Measurements from ENCODE around the gene TSPAN9.

Gene TSPAN9

DNA sequence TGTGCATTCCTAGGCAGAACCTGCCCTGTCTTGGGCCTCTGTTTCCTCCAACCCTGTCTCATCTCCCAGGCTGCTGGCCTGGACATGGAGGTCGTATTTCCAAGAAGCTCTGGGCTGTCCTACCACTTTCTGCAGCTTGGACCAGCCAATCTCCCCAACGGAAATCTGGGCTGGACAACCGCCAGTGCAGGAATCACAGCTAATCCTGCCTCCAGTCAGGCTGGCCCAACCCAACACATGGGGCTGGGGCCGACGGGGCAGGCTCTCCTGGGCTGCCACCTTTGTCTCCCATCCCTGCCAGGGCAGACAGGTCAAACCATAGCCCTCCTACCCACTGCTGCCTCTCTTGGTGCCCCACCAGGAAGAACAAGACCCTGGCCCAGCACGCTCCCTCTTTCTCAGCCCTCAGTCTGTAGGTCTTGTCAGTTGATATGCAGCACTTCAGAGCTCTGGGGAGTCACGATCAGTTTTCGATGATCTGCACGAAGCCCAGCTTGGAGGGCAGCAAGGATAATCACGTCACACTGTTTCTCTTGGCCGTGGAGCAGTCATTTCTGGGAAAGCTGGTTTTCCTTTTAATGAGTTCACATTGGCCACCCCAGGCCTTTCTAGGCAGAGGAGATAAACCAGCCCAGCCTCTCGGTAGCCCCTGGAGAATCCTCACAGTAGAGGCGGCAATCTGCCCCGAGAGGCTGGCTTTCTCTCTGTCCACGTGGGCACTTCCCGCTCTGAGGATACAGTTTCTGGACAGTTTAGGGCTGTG is 218.6 kb downstream of the TSPAN9 start:
- DNase-seq (ENCODE audit: low read depth in 2 of 2), result no peak

DNA sequence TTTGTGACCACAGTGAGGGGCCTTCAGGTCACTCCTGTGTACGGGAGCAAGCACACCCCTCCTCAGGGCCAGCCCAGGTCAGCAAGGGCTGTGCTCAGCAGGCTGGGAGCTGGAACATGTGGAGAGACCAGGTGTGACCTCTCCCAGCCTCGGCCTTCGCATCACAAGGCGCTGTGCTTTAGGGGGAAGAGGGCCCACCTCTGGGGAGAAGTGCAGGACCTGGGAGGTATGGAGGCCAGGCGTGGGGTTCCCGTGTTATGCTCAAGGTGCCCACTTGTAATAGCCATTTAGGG is 219.2 kb downstream of the TSPAN9 start:
- DNase-seq (ENCODE audit: low read depth in 2 of 2), result no peak

DNA sequence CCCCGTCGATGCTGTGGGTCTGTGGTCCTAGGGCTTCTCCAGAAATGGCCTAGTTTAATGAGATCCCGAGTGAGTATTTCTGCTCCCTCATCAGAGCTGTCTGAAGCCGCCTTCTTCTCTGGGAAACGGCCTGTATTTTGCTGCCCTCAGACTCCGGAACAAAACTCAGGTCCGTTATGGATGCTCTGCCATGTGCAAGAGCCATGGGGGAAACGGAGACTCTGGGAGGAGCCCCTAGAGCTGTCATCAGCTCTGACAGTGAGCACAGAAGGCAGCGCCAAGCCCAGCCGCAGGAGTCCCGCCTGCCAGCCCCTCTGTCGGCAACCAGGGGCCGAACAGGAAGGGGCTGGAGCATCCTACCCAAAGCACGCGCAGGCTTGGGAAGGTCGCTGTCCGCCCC is 221.4 kb downstream of the TSPAN9 start:
- no peak for DNase-seq (ENCODE audit: low read depth in 2 of 2)

DNA sequence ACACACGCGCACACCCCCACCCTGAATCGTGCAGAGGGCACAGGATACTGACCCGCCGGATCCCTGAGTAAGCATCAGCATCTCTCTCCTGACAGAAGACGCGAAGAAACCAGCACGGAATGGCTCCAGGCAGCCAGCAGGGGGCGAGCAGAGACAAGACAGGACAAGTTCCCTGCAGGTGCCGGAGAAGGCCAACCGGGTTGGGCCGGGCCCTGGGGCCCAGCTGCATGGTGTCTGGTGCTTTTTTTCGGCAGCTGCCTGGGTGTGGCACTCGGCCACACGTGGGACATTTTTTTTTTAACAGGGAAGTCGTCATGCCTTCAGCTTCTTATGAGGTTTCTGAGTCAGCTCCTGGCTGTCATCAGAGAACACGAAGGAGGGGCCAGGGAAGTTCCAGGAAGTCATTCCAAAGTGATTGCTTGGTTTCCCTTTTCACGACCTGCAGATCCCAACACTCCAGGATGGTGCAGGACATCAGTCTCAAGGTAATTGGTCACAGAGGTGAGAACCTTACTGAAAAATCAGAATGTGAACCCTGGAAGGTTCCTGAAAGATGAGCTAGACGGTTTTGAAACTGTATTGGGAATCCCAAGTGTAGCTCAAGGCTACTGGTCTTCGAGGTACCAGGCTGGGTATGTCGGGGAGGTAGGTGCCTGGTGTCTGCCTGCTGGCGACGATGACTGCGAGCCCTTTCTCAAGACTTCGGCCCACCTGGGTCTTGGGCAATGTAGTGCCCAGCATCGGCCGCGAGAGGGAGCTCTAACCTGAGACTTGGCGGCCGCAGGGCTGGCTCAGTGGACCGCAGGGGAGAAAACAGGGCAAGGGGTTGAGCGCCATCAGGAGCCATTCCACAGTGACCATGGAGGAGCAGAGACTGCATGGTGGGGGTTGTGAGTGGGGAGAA is 223.0 kb downstream of the TSPAN9 start:
- peak; percentile 68 to 74 for DNase-seq (ENCODE audit: low read depth in 2 of 2)

DNA sequence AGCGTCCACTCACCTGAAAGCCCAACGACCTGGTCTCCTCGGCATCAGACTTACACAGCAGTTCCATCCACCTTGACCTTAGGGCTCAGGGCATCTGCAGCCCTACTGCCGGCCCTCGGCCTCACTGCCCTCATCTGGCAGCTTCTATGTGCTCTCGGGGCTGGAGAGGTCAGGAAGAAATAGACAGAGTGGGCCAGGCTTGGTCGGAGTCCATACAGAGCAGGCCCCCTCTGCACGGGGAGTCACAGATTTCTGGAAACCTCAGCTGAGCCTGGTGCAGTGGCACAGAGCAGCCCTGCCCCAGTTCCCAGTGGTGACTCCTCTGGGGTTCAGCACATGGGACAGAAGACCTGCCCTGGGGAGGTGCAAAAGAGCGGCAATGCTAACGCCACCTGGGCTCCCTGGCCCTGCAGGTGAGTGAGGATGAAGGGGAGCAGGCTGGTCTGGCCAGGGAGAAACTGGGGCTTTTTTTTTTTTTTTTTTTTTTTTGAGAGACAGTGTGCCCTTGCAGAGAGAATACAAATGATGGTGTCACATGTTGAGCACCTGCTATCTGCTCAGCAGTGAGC is 223.7 kb downstream of the TSPAN9 start:
- no peak for DNase-seq (ENCODE audit: low read depth in 2 of 2)

DNA sequence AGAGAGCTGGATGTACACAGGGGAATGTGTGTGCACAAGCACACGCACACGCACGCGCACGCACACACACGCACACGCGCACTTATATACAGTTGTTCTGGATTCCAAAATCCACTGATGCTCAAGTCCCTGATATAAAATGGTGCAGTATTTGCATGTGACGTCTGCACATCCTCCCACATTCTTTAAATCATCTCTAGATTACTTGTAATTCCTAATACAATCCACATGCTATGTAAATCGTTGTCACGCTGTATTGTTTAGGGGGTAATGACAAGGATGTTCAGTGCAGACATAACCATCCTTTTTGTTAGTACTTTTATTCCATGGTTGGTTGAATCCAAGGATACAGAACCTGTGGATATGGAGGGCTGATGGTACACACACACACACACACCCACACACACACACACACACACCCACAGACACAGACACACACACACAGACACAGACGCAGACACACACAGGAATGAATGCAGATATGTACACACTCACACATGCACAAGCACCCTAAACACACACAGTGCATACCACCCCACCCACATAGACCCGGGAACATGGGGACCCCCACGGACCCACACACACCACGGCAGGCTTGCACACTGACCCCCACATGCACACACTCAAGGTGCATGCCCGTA is 225.3 kb downstream of the TSPAN9 start:
- no peak for DNase-seq (ENCODE audit: low read depth in 2 of 2)

DNA sequence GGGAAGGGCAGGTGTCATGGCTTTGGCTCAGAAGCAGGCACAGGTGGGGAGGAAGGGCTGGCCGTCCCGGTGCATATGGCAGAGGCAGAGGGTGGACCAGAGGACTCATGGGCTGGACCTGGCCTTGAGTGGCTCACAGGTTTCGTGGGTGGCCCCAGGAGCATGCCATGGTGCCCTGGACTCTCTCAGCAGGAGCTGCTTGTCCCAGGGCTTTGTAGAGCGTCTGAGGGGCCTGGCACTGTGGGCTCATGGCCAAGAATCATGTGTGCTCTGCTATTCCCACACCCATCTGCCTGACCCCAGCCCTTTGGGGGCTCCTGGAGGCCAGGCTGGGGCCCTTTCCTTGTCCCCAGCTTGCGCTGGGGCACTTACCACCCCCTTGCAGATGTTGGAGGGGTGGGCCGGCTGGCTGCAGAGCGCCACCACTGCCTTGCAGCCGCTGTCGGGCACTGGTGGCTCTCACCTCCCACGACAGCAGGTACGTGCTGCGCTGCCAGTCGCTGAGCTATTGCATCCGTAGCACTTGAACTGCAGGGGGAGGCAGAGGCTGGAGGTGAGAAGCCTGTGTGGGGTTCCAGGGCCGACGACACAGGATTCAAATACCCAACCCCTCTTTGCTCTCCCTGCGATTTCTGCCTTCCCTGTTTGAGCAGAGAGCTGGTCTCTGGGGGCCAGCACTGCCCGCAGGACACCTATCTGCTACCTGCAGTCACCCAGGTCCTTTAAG is 226.4 kb downstream of the TSPAN9 start:
- no peak for DNase-seq (ENCODE audit: low read depth in 2 of 2)

DNA sequence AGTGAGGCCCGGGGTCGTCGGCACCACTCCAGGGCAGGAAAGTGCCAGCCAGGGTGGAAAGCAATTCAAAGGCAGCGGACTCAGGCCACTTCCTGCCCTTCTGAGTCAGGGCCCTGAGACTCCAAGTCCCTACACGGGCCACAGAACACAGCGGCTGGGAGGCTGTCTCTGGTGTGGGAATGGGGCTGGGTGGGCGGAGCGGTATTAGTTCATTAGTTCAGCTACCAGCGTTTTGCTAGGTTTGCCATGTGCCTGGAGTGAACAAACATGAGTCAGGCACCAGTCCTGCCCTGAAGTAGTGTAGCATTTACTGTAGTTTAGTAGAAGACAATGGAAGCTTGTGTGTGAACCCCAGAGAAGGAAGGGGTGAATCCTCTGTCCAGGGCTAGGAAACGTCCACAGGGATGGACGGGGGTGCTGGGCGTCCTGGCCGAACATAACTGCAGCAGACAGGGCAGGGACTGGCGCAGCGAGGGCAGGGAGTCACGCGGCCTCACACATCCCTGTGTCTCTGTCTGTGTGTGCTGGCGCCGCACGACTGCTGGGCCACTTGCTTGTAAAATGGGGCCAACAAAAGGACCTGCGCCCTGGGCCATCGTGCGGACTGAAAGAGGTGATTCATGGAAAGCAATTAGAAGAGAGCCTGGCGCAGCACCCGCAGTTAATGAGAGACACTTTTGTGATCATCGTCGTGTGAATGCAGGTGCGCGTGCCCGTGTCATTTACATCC is 227.4 kb downstream of the TSPAN9 start:
- DNase-seq (ENCODE audit: low read depth in 2 of 2), result no peak

DNA sequence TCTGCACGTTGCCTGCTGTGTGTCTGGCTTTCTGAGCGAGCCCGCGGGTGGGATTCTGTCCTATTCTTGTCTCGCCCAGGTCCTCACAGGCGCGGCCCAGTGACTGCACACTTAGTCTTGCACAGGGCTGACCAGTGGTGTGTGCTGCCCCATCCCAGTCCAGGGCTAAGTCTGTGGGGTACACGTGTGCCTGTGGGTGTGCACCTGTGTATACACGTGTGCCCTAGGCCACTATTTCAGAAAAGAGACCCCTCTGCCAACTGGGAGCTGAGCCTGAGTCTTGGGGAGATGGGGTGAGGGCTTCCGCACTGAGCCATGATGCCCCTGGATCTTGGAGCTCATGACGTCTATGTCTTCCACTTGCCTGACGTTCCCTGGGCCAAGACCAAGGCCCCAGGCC is 228.3 kb downstream of the TSPAN9 start:
- no peak for DNase-seq (ENCODE audit: low read depth in 2 of 2)

DNA sequence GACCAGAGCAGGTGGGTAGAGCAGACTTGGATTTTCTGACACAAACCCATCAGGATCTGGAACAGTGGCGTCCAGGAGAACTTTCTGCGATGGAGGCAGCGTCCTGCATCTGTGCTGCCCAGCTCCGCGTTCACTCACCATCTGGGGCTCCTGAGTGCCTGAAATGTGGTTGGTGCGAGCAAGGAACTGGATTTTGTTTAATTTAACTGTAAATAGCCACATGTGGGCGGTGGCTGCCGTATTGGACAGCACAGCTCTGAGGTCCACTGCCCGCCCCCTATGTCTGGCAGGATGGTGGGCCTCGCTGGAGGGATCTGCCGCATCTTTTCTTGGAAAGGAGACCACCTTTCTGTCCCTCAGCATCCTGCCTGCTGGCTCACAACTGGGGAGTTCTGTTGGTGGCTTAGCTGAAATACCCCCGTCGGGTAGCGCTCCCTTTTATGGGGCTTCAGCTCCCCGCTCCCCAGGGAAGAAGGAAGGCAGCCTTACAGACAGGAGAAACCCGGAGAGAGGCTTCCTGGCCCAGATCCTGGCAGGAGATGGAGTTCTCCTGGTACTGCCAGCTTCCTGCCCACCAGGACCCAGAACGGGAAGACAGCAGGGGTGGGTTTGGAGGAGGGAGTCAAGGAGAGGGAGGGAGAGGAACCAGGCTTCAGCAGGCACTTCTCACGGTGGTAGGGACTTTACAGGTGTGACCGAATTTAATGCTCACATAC is 228.9 kb downstream of the TSPAN9 start:
- no peak for DNase-seq (ENCODE audit: low read depth in 2 of 2)

DNA sequence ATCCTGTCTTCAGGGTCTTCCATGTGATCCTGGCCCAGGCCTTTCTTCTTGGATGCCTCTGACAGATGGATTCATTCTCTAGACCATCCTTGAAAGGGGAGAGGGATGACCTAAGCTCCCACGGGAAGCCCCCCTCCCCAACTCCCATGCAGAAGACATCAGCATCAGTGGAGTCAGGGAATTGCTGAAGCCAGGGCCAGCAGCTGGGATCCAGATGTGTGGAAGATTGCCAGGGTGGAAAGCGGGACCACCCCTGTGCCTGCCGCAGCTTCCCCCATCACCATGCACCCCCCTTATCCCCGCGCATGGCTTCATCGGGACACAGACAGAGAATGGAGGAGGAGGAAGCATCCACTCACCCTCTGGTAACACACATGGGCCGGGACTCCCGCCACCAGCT is 230.2 kb downstream of the TSPAN9 start:
- no peak for DNase-seq (ENCODE audit: low read depth in 2 of 2)

DNA sequence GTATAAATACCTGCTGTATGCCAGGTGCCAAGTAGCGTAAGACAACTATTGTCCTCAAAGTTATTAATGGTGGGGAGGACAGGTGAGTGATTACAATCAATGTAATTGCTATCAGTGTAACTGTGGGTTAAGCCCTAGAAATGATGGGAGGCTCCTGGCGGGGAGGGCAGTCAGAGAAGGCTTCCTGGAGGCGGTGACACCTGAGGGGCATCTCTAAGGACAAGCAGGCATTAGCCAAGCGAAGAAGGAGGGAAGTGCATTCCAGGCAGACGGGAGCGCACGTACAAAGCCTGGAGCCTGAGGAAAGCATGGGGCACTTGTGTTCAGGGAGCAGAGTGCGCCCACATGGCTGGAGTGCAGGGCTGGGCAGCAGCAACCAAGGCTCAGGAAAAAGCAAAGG is 230.9 kb downstream of the TSPAN9 start:
- no peak for DNase-seq (ENCODE audit: low read depth in 2 of 2)

DNA sequence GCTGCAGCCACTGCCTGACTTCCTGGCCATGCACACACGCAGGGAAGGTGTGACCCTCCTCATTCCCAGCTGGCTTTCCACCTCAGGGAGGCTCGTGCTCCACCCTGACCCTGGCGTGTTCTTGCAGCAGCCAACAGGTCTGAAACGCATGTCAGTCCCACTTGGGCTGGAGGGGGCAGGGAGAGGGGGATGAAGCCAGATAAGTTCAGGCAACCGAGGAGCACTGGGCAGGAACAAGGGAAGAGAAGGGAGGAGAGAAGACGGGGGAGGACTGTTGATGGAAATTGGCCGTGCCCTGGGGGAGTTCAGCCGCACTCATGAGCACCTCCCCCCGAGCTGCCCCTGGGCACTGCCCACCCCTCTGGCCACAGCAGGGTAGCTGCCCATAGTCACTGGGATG is 231.4 kb downstream of the TSPAN9 start:
- no peak for DNase-seq (ENCODE audit: low read depth in 2 of 2)

DNA sequence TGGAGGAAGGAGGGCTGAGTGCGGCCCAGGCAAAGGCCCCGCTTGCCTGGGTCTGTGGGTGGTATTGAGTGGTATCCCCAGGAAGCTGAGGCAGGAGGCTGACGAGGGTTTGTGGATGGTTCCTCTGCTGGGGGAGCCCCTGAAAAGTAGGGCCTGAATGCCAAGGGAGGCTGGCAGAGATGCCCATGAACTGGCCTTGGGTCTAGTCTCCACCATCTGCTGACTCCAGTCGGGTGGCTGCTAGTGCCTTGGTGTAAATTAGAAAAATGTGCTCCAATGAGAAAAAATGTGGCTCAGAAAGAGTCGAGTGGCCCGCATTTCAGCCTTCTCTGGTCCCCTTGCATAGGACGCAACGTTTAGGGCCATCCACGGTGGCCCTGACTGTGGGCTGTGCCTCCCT is 232.6 kb downstream of the TSPAN9 start:
- DNase-seq (ENCODE audit: low read depth in 2 of 2), result no peak

DNA sequence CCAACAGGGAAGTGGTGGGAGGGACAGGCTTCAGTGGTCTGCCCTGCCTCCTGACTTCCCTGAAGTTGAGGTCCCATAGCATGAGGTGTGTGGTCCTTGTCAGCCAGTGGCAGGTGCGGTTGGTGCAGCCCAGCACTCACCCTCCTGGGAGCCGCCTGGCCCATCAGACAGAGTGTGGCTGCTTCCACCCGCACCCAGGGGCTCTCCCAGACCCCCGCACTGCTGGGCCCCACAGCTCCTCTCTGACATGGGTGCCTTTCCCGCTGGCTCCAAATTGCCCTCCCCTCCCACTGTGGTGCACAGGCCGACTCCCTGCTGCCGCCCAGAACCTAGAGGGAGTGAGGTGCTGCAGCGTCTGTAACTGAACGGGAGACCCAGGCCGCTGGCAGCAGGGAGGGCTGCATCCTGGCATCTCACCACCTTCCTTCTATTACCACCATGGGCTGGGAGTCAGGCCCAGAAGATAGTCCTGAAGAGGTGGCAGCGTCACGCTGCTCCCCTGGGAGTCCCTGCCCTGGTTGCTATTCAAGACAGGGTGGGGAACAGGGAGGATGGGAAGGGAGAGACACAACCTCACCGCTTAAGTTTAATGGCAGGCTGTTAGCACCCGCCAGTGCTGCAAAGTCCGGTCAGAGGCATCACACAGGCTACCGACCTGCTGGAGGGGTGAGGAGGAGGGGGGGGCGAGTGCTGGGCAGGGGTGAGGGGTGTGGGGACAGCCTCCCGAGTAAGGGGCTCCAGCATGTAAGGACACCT is 233.3 kb downstream of the TSPAN9 start:
- DNase-seq (ENCODE audit: low read depth in 2 of 2), result no peak

DNA sequence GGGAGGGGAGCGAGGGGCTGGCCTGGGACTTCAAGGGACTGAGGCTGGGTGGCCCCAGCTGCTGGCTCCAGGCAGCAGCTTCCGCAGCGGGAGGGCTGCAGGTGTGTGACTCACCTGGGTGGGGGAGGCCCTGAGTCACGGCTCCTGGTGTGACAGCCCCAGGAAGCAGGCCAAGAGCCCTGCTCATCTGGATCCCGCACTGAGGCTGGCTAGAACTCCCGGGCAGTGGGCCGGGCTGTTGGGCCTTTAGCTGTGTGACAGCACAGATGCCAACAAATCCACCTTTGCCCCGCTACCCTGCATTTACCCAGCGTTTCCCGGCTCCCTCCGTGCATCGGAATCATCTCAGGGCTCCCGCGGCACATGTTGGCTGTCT is 233.8 kb downstream of the TSPAN9 start:
- no peak for DNase-seq (ENCODE audit: low read depth in 2 of 2)

DNA sequence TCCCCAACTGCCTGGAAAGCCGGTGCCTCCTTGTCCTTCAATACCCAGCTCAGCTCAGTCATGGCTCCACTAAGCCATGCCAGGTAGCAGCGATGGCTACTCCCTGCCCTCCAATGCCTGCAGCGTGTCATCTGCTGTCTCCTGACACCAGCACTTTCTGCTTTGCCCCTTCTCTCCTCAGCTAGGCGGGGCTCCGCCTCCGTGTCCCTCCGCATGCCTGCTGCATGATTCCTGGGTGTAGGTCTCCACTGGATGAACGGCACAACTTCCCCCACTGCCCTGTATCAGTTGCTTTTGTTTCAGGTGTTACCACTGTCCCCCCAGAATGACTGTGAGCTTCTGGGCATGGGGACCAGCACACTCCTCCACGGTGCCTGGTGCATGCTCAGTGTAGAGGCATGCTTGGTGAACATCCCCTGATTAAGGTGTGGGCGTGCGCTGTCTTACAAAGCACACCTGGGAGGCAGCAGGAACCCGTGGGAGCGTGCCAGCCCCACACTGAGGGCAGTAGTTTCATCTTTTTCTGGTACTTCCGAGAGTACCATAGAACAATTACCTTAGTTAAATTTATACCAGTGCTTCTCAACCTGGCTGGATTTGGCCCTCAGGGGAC is 234.4 kb downstream of the TSPAN9 start:
- DNase-seq (ENCODE audit: low read depth in 2 of 2), result no peak

DNA sequence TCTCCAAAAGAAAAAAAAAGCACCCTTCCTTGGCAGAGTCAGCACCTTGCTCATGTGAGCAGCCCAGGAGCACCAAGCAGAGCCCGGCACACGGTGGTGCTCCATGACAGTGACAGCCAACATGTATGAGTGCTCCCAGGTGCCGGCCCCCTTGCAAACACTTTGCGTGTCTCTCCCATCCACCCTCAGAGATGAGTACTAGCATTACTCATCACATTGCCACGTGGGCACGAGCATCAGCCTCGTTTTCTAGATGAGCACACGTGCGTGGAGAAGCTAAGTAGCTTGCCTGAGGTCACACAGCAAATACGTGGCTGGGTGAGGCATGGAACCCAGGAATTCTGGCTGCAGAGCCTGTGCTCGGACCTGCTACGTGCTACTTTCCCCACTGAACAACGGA is 235.9 kb downstream of the TSPAN9 start:
- DNase-seq (ENCODE audit: low read depth in 2 of 2), result no peak

Data from stimulated activated CD4-positive, alpha-beta T cell treated with anti-CD3 and anti-CD28 coated beads, Interleukin-1b, Interleukin-23, amount 100 ng/mL, for 4 hours (primary cell).